WTC11 (cell line): Measurements from ENCODE around the gene PPP1R27. TPM values are rescaled to one million over a fixed set of nuclear protein-coding genes. Genes with fewer than 3 reads are reported as not detected.

Experiments used
- ATAC-seq: fragments of 200-7000 bp; cut with Tn5 transposase; 2 replicates; pipeline ENCODE4 v1.10.0; 2021; ENCODE audit warnings: mild to moderate bottlenecking, moderate library complexity
- CTCF ChIA-PET: fragments of 300-600 bp; sonication (Branson Sonifier 250); formaldehyde crosslinking; loops from one replicate; lab custom pipeline; 2021; ENCODE audit warnings: antibody characterized with exemption; lab: Charles Lee
- POLR2A ChIA-PET: fragments of 350-600 bp; sonication (Branson Sonifier 250); formaldehyde crosslinking; loops from one replicate; lab custom pipeline; 2021; ENCODE audit warnings: antibody characterized with exemption; lab: Charles Lee
- DNase-seq: peaks from one replicate; pipeline ENCODE4 v3.0.0; 2021; ENCODE audit warnings: low spot score
- H3K27ac Mint-ChIP-seq: 2 replicates; pipeline ENCODE4 v1.8.0; 2021; ENCODE audit warnings: mixed read lengths
- H3K27me3 Mint-ChIP-seq: 2 replicates; pipeline ENCODE4 v1.8.0; 2021; ENCODE audit warnings: low read depth, mild to moderate bottlenecking, moderate library complexity, mixed read lengths
- H3K36me3 Mint-ChIP-seq: 2 replicates; pipeline ENCODE4 v1.8.0; 2021; ENCODE audit warnings: mixed read lengths
- H3K4me1 Mint-ChIP-seq: 2 replicates; pipeline ENCODE4 v1.8.0; 2022; ENCODE audit warnings: mixed read lengths
- H3K4me3 Mint-ChIP-seq: 2 replicates; pipeline ENCODE4 v1.8.0; 2021; ENCODE audit warnings: mild to moderate bottlenecking, moderate library complexity, mixed read lengths
- H3K9me3 Mint-ChIP-seq: 2 replicates; pipeline ENCODE4 v1.8.0; 2021; ENCODE audit warnings: mixed read lengths
- CBFB ChIP-seq: sonication (generic); formaldehyde crosslinking; IDR thresholded peaks from 2 replicates; pipeline ENCODE4 v1.8.1; 2022; ENCODE audit warnings: mild to moderate bottlenecking, low read depth, missing genetic modification reagents
- ESRRA ChIP-seq: sonication (generic); formaldehyde crosslinking; IDR thresholded peaks from 2 replicates; pipeline ENCODE4 v1.8.1; 2022; ENCODE audit warnings: mild to moderate bottlenecking, missing genetic modification reagents, borderline replicate concordance
- FOXP1 ChIP-seq: sonication (generic); formaldehyde crosslinking; IDR thresholded peaks from 2 replicates; pipeline ENCODE4 v1.8.0; 2022; ENCODE audit warnings: missing genetic modification reagents, mild to moderate bottlenecking, moderate library complexity, borderline replicate concordance
- FOXP4 ChIP-seq: sonication (generic); formaldehyde crosslinking; IDR thresholded peaks from 2 replicates; pipeline ENCODE4 v1.8.0; 2022; ENCODE audit warnings: mild to moderate bottlenecking, missing genetic modification reagents
- MXD4 ChIP-seq: fragments of 250-450 bp; sonication (Bioruptor Pico); IDR thresholded peaks from 2 replicates; pipeline ENCODE4 v1.8.0; 2021; ENCODE audit warnings: mild to moderate bottlenecking, moderate library complexity, borderline replicate concordance
- RORB ChIP-seq: fragments of 250-450 bp; sonication (Bioruptor Pico); IDR thresholded peaks from 2 replicates; pipeline ENCODE4 v1.9.0; 2021; ENCODE audit warnings: mild to moderate bottlenecking
- SMAD4 ChIP-seq: sonication (generic); formaldehyde crosslinking; IDR thresholded peaks from 2 replicates; pipeline ENCODE4 v1.8.0; 2022; ENCODE audit warnings: mild to moderate bottlenecking, missing genetic modification reagents
- TEAD4 ChIP-seq: sonication (generic); formaldehyde crosslinking; IDR thresholded peaks from 2 replicates; pipeline ENCODE4 v1.8.0; 2022; ENCODE audit warnings: mild to moderate bottlenecking, missing genetic modification reagents
- ZNF263 ChIP-seq: sonication (generic); formaldehyde crosslinking; IDR thresholded peaks from 2 replicates; pipeline ENCODE4 v1.8.1; 2022; ENCODE audit warnings: low read depth, mild to moderate bottlenecking, moderate library complexity, missing genetic modification reagents
- ZNF317 ChIP-seq: sonication (generic); formaldehyde crosslinking; IDR thresholded peaks from 2 replicates; pipeline ENCODE4 v1.8.1; 2023; ENCODE audit warnings: low read depth, mild to moderate bottlenecking, moderate library complexity, missing genetic modification reagents, borderline replicate concordance
- total RNA-seq: library from RNA; stranded (reverse); gene quantifications from 3 replicates; pipeline ENCODE4 v1.2.3, GENCODE V29; 2021
- TF ChIP-seq, protein P1 (sequence below): sonication (generic); formaldehyde crosslinking; IDR thresholded peaks from 2 replicates; pipeline ENCODE4 v1.8.1; 2022; ENCODE audit warnings: low read depth, missing genetic modification reagents, borderline replicate concordance
- TF ChIP-seq, protein P2 (sequence below): fragments of 250-450 bp; sonication (Bioruptor Pico); IDR thresholded peaks from 2 replicates; pipeline ENCODE4 v1.9.0; 2021; ENCODE audit warnings: mild to moderate bottlenecking, borderline replicate concordance
- TF ChIP-seq, protein P3 (sequence below): sonication (generic); formaldehyde crosslinking; conservative IDR thresholded peaks from 2 replicates; pipeline ENCODE4 v1.8.1; 2023; ENCODE audit warnings: mild to moderate bottlenecking, low read depth, missing genetic modification reagents, moderate library complexity
- TF ChIP-seq, protein P4 (sequence below): sonication (generic); formaldehyde crosslinking; IDR thresholded peaks from 2 replicates; pipeline ENCODE4 v1.8.1; 2023; ENCODE audit warnings: mild to moderate bottlenecking, moderate library complexity, missing genetic modification reagents
- TF ChIP-seq, protein P5 (sequence below): sonication (generic); formaldehyde crosslinking; IDR thresholded peaks from 2 replicates; pipeline ENCODE4 v1.8.0; 2022; ENCODE audit warnings: mild to moderate bottlenecking, missing genetic modification reagents
- TF ChIP-seq, protein P6 (sequence below): sonication (generic); formaldehyde crosslinking; conservative IDR thresholded peaks from 2 replicates; pipeline ENCODE4 v1.8.1; 2022; ENCODE audit warnings: mild to moderate bottlenecking, missing genetic modification reagents

PPP1R27 gene
- total RNA-seq, 1 experiment from 2014 or later, result not detected

- no peak for ATAC-seq
- H3K27ac Mint-ChIP-seq, result peak overlapping the region; percentile 39
Observed at GRCh38 chr17:81817758-81818147, 17.1 kb downstream of the PPP1R27 start.

More at GRCh38 chr17:81817758-81818147, 17.1 kb downstream of the PPP1R27 start:
- H3K9me3 Mint-ChIP-seq, result no peaks in the 10 kb centered on the region
- ChIA-PET POLR2A (no interaction called here), CTCF (interaction anchor here (0.8 to 1.1 kb wide), 2 partner anchors 9 to 37 kb away, joined by 3 read pairs; no protein-coding TSS in a partner anchor)
- DNase-seq, result no peak
- H3K4me3 Mint-ChIP-seq, result no peak overlapping the region
- H3K27me3 Mint-ChIP-seq, result no peaks in the 10 kb centered on the region
- TF ChIP-seq ESRRA, result no peak
- TF ChIP-seq ZNF263 (CRISPR knock-in tag), result no peak
- no peak for TF ChIP-seq FOXP1 (CRISPR knock-in tag)
- TF ChIP-seq TEAD4 (CRISPR knock-in tag), result no peak
- TF ChIP-seq FOXP4, result no peak
- TF ChIP-seq, protein P1, sequence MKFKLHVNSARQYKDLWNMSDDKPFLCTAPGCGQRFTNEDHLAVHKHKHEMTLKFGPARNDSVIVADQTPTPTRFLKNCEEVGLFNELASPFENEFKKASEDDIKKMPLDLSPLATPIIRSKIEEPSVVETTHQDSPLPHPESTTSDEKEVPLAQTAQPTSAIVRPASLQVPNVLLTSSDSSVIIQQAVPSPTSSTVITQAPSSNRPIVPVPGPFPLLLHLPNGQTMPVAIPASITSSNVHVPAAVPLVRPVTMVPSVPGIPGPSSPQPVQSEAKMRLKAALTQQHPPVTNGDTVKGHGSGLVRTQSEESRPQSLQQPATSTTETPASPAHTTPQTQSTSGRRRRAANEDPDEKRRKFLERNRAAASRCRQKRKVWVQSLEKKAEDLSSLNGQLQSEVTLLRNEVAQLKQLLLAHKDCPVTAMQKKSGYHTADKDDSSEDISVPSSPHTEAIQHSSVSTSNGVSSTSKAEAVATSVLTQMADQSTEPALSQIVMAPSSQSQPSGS, result no peak
- TF ChIP-seq, protein P2, sequence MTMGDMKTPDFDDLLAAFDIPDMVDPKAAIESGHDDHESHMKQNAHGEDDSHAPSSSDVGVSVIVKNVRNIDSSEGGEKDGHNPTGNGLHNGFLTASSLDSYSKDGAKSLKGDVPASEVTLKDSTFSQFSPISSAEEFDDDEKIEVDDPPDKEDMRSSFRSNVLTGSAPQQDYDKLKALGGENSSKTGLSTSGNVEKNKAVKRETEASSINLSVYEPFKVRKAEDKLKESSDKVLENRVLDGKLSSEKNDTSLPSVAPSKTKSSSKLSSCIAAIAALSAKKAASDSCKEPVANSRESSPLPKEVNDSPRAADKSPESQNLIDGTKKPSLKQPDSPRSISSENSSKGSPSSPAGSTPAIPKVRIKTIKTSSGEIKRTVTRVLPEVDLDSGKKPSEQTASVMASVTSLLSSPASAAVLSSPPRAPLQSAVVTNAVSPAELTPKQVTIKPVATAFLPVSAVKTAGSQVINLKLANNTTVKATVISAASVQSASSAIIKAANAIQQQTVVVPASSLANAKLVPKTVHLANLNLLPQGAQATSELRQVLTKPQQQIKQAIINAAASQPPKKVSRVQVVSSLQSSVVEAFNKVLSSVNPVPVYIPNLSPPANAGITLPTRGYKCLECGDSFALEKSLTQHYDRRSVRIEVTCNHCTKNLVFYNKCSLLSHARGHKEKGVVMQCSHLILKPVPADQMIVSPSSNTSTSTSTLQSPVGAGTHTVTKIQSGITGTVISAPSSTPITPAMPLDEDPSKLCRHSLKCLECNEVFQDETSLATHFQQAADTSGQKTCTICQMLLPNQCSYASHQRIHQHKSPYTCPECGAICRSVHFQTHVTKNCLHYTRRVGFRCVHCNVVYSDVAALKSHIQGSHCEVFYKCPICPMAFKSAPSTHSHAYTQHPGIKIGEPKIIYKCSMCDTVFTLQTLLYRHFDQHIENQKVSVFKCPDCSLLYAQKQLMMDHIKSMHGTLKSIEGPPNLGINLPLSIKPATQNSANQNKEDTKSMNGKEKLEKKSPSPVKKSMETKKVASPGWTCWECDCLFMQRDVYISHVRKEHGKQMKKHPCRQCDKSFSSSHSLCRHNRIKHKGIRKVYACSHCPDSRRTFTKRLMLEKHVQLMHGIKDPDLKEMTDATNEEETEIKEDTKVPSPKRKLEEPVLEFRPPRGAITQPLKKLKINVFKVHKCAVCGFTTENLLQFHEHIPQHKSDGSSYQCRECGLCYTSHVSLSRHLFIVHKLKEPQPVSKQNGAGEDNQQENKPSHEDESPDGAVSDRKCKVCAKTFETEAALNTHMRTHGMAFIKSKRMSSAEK, result no peak
- no peak for TF ChIP-seq CBFB (CRISPR knock-in tag)
- TF ChIP-seq MXD4 (CRISPR knock-in tag), result no peak
- TF ChIP-seq, protein P3, sequence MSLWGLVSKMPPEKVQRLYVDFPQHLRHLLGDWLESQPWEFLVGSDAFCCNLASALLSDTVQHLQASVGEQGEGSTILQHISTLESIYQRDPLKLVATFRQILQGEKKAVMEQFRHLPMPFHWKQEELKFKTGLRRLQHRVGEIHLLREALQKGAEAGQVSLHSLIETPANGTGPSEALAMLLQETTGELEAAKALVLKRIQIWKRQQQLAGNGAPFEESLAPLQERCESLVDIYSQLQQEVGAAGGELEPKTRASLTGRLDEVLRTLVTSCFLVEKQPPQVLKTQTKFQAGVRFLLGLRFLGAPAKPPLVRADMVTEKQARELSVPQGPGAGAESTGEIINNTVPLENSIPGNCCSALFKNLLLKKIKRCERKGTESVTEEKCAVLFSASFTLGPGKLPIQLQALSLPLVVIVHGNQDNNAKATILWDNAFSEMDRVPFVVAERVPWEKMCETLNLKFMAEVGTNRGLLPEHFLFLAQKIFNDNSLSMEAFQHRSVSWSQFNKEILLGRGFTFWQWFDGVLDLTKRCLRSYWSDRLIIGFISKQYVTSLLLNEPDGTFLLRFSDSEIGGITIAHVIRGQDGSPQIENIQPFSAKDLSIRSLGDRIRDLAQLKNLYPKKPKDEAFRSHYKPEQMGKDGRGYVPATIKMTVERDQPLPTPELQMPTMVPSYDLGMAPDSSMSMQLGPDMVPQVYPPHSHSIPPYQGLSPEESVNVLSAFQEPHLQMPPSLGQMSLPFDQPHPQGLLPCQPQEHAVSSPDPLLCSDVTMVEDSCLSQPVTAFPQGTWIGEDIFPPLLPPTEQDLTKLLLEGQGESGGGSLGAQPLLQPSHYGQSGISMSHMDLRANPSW, result no peak
- no peak for TF ChIP-seq SMAD4 (CRISPR knock-in tag)
- no peak for TF ChIP-seq RORB (CRISPR knock-in tag)
- no peak for TF ChIP-seq ZNF317
- TF ChIP-seq, protein P4, sequence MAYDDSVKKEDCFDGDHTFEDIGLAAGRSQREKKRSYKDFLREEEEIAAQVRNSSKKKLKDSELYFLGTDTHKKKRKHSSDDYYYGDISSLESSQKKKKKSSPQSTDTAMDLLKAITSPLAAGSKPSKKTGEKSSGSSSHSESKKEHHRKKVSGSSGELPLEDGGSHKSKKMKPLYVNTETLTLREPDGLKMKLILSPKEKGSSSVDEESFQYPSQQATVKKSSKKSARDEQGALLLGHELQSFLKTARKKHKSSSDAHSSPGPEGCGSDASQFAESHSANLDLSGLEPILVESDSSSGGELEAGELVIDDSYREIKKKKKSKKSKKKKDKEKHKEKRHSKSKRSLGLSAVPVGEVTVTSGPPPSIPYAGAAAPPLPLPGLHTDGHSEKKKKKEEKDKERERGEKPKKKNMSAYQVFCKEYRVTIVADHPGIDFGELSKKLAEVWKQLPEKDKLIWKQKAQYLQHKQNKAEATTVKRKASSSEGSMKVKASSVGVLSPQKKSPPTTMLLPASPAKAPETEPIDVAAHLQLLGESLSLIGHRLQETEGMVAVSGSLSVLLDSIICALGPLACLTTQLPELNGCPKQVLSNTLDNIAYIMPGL (CRISPR knock-in tag), result no peak
- TF ChIP-seq, protein P5, sequence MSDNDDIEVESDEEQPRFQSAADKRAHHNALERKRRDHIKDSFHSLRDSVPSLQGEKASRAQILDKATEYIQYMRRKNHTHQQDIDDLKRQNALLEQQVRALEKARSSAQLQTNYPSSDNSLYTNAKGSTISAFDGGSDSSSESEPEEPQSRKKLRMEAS (CRISPR knock-in tag), result no peak
- TF ChIP-seq, protein P6, sequence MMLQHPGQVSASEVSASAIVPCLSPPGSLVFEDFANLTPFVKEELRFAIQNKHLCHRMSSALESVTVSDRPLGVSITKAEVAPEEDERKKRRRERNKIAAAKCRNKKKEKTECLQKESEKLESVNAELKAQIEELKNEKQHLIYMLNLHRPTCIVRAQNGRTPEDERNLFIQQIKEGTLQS (CRISPR knock-in tag), result no peak
- H3K4me1 Mint-ChIP-seq, result no peaks in the 10 kb centered on the region
- H3K36me3 Mint-ChIP-seq, result no peaks in the 10 kb centered on the region
